HUES6 (cell line): ENCODE data around the gene BOD1L1.

Experiments
- H3K27ac ChIP-seq: 2 replicates; pipeline ENCODE4 v1.7.0; 2013; ENCODE audit warnings: low read depth, mild to moderate bottlenecking, low read length, inconsistent platforms
- H3K27me3 ChIP-seq: 2 replicates; pipeline ENCODE4 v1.6.1; 2013; ENCODE audit warnings: low read length; ENCODE audit not compliant: control insufficient read depth, insufficient read depth
- H3K36me3 ChIP-seq: 2 replicates; pipeline ENCODE4 v1.6.1; 2013; ENCODE audit warnings: low read length; ENCODE audit not compliant: control insufficient read depth, insufficient read depth
- H3K4me1 ChIP-seq: 2 replicates; pipeline ENCODE4 v1.6.1; 2013; ENCODE audit warnings: low read length; ENCODE audit not compliant: control insufficient read depth, insufficient read depth
- H3K4me3 ChIP-seq: 2 replicates; pipeline ENCODE4 v1.5.1; 2013; ENCODE audit warnings: low read depth, low read length
- H3K9ac ChIP-seq: one replicate; pipeline ENCODE4 v1.6.1; 2013; ENCODE audit warnings: mild to moderate bottlenecking, low read length
- H3K9me3 ChIP-seq: 2 replicates; pipeline ENCODE4 v1.6.1; 2013; ENCODE audit warnings: low read depth, low read length; ENCODE audit not compliant: control insufficient read depth, insufficient read depth

Gene BOD1L1

DNA sequence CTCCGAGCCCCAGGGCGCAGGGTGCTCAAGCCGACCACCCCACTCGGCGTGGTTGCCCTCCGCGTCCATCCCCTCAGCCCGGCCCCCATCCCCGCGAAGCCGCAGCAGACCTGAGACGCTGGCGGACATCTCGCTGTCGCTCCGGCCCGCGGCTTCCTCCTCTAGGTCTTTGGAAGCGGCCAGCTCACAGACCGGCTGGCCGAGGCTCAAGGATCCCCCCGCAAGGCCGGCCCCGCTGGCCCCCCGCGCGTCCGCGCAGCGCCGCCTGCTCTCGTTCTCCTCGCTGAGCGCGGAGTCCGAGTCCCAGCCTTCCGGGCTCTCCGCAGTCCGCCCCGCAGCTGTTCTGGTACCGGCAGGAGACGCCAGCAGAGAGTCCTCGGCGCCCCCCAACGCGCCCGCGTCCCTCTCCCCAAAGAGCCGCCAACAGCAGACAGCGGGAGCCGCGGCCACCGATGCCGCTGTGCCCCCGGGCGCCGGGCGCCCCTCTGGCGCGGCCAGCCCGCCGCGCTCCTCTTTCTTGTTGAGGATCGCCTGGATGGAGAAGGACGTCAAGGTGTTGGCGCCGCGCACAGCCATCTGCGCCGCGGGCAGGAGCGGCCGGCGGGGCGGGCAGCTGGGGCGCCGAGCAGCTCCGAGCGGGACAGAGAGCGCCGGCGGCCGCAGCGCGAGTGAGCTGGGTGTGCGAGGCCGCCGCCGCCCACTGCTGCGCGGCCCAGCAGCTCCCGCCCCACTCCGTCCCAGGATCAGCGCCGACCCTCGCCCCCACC is 83.5 kb downstream of the BOD1L1 start, which contains the start of gene NKX3-2:
TSS of gene NKX3-2 (minus strand) at position 670 of the 767 bp plus-strand sequence. CDS start at position 576, 94 bp downstream.
- peaks cover 46% of the 10 kb centered on the region for H3K4me1 ChIP-seq
- no peaks in the 10 kb centered on the region for H3K9me3 ChIP-seq
- no peak within 1 kb of the TSS for H3K9ac ChIP-seq
- peaks cover 98% of the 10 kb centered on the region for H3K27me3 ChIP-seq
- no peaks in the 10 kb centered on the region for H3K36me3 ChIP-seq
- peak within 1 kb of the TSS; percentile 50 for H3K4me3 ChIP-seq
- no peak within 1 kb of the TSS for H3K27ac ChIP-seq

DNA sequence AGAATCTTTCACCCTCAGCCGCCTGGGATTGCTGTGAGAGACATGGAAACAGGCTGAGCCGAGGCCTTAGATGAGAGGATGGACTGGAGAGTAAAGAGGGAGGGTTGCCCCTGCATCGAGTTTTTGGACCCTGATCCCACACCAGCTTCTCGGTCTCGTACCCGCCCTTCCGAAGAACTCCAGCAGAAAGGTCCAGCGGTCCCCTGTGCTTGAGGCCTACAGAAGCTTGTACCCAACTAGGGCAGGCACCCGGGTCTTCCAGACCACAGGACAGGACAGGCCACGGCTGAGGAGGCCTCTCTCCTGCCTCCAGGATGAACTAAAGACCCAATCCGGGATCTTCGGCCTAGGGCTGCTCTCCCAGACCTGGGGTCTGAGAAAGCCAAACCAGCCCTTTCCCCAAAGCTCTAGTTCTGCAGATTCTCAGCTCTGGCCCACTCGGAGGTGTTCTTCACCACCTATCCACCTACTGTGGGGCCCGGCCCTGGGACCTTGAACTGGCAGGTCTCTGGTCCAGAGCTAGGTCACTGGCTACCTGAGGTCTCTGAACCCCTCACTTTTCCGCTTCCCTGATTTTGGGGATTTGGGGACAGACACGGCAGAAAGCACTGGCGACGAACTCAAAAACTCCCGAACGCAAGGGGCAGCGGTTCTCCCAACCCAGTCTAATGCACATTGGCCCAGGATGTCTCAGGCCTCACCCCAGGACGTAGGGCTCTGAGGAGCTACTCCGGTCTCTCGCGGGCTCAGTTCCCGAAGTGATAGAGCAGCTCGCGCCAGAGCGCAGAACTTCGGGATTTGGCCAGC is 84.3 kb downstream of the BOD1L1 start:
- H3K9me3 ChIP-seq = no peaks in the 10 kb centered on the region
- H3K27me3 ChIP-seq = peaks cover 98% of the 10 kb centered on the region
- H3K4me3 ChIP-seq = peak overlapping the region; percentile 50
- H3K36me3 ChIP-seq = no peaks in the 10 kb centered on the region
- H3K27ac ChIP-seq = no peak overlapping the region
- H3K4me1 ChIP-seq = peaks cover 49% of the 10 kb centered on the region
- H3K9ac ChIP-seq = no peak overlapping the region

- Histone ChIP-seq H3K4me3 (peak overlapping the region; percentile 50), H3K4me1 (peaks cover 49% of the 10 kb centered on the region), H3K9me3 (no peaks in the 10 kb centered on the region), H3K36me3 (no peaks in the 10 kb centered on the region), H3K27me3 (peaks cover 98% of the 10 kb centered on the region), H3K9ac (no peak overlapping the region), H3K27ac (no peak overlapping the region)
Measured at GRCh38 chr4:13542577-13543031, 84.9 kb downstream of the BOD1L1 start.

- Histone ChIP-seq H3K27ac (no peak overlapping the region), H3K9me3 (no peaks in the 10 kb centered on the region), H3K4me1 (peaks cover 55% of the 10 kb centered on the region), H3K4me3 (peak overlapping the region; percentile 50), H3K36me3 (no peaks in the 10 kb centered on the region), H3K27me3 (peaks cover 98% of the 10 kb centered on the region), H3K9ac (no peak overlapping the region)
Measured at GRCh38 chr4:13541720-13542576, 85.6 kb downstream of the BOD1L1 start.

- Histone ChIP-seq H3K9me3 (no peaks in the 10 kb centered on the region), H3K4me3 (peak overlapping the region; percentile 50), H3K36me3 (no peaks in the 10 kb centered on the region), H3K27me3 (peaks cover 98% of the 10 kb centered on the region), H3K4me1 (peaks cover 50% of the 10 kb centered on the region), H3K9ac (no peak overlapping the region), H3K27ac (no peak overlapping the region)
Measured at GRCh38 chr4:13541176-13541604, 86.3 kb downstream of the BOD1L1 start.

DNA sequence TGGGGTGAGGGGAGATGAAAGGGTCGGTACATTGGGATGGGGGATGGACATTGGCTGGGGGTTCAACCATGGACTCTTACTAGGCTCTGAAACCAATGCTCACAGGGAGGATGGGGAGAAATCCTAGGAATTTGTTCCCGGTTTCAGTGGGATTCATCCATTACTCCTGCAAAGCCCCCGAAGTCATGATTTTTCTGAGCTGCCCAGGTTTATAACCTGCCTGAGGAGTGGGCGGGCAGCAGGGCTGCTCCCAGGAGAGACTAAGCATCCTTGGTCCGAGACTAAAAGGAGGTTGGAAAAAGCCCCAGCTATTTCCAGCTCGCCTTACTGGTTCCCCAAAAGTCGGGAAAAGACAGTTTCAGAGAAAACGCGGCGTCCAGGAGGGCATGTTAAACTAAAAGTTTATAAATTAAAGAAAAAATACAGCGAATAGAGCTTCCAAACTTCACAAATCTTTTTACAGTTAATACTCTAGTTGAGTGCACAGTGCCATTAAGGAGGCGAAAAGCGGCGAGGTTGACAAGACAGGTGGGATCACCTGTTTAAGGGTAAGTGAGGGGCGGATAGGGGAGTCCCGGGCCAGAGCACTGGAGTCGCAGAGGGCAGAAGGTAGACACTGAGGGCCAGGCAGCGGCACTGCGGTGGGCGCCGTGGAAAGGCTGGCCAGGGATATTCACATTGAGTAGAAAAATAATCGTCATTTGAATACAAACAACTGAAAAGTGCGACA is 86.9 kb downstream of the BOD1L1 start:
- Histone ChIP-seq H3K27ac (no peak overlapping the region), H3K4me3 (no peak overlapping the region; the same call in 1 of the 2 replicates), H3K9ac (no peak overlapping the region), H3K4me1 (peaks cover 53% of the 10 kb centered on the region), H3K27me3 (peaks cover 98% of the 10 kb centered on the region), H3K36me3 (no peaks in the 10 kb centered on the region), H3K9me3 (no peaks in the 10 kb centered on the region)

- H3K9ac ChIP-seq = no peak overlapping the region
- H3K27ac ChIP-seq = no peak overlapping the region
- H3K9me3 ChIP-seq = no peaks in the 10 kb centered on the region
- H3K4me3 ChIP-seq = peak overlapping the region; percentile 38; the same call in 1 of the 2 replicates
- peaks cover 100% of the 10 kb centered on the region for H3K27me3 ChIP-seq
- H3K36me3 ChIP-seq = no peaks in the 10 kb centered on the region
- peaks cover 56% of the 10 kb centered on the region for H3K4me1 ChIP-seq
Measured at GRCh38 chr4:13539619-13540445, 87.7 kb downstream of the BOD1L1 start.

GRCh38 chr4:13539047-13539618 is 88.4 kb downstream of the BOD1L1 start:
- Histone ChIP-seq H3K4me1 (peaks cover 63% of the 10 kb centered on the region), H3K9me3 (no peaks in the 10 kb centered on the region), H3K4me3 (peak overlapping the region; percentile 38), H3K27ac (no peak overlapping the region), H3K36me3 (no peaks in the 10 kb centered on the region), H3K9ac (no peak overlapping the region), H3K27me3 (peaks cover 100% of the 10 kb centered on the region)

- Histone ChIP-seq H3K4me1 (peaks cover 66% of the 10 kb centered on the region), H3K27ac (no peak overlapping the region), H3K9ac (no peak overlapping the region), H3K4me3 (peak overlapping the region; percentile 38; the same call in 1 of the 2 replicates), H3K36me3 (no peaks in the 10 kb centered on the region), H3K9me3 (no peaks in the 10 kb centered on the region), H3K27me3 (peaks cover 100% of the 10 kb centered on the region)
Measured at GRCh38 chr4:13538427-13538973, 89.0 kb downstream of the BOD1L1 start.
